SHP77 (cell line): ENCODE measurements around the gene FIZ1.
A peak's percentile ranks its signal among the peaks of the same experiment; 100 is the strongest.
"Not testable (repeated sequence)": the region's sequence is repeated elsewhere in the genome, so short reads cannot be mapped to it uniquely, and the experiment has no call there.

ENCODE experiments used
- DNase-seq, 2 experiments: peaks; one replicate each; lab custom pipeline; 2025; lab: John Stamatoyannopoulos, UW

The FIZ1 gene

DNA sequence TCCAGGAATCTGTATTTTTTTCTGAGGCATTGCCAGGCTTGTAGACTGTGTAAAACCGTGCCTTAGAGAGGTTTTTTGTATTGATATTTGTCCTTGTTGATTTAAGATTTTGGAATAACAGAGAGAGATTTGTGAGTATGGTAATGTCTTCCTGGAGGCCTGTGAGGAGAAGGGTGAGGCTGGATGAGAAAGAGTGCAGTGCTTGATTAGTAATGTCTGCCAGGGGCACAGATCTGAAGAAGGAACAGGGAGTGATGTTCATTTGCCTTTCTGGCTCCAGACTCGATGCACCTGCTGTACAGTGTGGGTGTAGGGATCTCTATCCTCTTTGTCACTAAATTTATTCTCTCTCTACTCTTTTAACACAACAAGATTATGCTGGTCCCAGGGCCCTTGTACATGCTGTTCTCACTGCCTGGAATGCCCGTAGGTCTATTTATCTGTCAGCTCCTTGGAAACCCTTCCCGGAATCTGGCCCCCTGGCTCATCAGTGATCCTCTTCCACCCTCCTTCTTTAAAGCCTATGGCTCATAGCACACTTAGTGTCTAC is 4.2 kb downstream of the FIZ1 start:
- no peak for DNase-seq

- DNase-seq = no peak
Observed at GRCh38 chr19:55593096-55593772, 6.1 kb downstream of the FIZ1 start.

DNA sequence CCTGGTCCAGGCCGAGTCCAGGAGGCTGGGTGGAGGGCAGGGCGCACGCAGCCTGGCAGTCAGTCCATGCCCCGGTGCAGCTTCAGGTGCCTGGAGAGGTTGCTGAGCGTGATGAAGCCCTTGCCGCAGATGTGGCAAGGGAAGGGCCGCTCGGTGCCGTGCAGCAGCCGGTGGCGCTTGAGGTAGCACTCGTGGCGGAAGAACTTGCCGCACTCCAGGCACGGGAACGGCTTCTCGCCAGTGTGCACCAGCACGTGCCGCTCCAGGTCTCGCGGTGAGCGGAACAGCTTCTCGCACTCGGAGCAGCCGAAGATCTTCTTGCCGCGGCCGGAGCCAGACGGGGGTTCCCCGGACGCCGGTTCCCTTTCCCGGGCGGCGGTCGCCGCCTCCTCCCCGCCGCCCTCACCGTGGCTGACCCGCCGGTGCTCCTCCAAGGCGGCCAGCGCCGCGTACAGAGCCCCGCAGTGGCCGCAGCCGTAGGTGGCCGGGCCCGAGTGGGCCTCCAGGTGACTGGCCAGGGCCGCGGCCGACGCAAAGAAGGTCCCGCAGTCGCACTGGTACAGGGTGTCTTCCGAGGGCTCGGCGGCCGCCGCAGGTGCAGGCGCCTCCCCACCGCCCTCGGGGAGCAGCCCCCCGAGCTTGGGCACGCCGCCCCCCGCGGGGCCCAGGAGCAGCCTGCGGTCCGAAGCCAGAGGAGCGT is 6.8 kb downstream of the FIZ1 start:
- DNase-seq = no peak

DNA sequence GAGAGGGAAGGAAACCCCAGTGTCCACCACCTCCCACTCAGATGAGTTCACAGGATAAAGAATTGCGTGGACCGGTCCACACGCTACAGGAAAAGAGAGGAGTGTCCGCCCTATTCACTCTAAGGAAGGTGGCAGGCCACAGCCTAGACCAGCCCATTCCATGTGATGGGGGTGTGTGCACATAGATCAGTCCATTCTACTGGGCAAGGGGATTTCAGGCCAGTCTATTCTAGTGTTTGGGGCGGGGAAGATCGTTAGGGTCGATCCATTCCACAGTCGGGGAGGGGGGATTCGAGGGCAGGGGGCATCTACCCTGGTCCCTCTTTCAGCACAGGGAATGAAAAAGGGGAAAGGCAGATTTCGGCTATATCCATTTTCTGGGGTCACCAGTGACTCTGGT is 7.8 kb downstream of the FIZ1 start:
- DNase-seq = no peak

GRCh38 chr19:55590617-55591016 is 8.7 kb downstream of the FIZ1 start:
- peak in 1 of 2 experiments; percentile 28 for DNase-seq

GRCh38 chr19:55590109-55590508 is 9.2 kb downstream of the FIZ1 start:
- DNase-seq = no peak

DNA sequence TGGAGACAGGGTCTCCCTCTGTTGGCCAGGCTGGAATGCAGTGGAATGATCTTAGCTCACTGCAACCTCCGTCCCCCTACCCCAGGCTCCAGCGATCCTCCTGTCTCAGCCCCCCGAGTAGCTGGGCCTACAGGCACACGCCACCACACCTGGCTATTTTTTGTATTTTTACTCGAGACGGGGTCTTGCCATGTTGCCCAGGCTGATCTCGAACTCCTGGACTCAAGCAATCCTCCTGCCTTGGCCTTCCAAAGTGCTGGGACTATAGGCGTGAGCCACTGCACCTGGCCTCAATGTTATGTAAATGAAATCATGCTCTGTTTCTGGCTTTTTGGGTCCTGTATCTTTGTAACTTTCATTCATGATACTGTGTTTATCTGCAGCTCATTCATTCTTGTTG is 10.6 kb downstream of the FIZ1 start:
- DNase-seq = no peak

- DNase-seq = peak; percentile 93
Observed at GRCh38 chr19:55586976-55587668, 12.2 kb downstream of the FIZ1 start.

DNA sequence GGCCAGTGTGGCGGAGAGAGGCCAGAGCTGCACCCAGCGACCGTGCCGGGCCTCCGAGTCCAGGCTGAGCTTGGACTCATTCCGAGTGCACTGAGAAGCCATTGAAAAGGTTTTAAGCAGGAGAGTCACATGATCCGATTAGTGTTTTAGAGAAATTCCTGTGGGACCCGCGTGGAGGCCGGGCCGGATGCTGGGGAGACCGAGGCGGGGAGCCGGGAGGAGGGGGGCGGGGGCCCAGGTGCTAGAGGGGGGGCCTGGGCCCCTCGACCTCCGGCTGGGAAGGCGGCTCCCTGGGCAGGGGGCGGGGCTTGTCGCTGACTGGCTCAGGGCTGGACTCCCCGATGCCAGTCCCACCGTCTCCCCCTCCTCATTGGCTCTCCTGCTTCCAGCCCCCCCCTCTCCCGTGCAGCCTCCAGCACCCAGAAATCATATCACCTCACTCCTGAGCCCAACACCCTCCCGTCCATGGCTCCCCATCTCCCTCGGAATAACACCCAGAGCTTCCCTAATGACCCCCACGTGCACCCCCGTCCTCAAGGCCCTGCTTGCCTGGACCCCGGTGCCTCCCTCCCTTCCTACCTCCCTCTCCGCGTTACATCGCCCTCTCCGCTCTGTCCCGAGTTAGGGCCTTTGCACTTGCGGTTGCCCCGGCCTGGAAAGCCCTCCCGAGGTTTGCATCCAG is 13.5 kb downstream of the FIZ1 start:
- peak in 1 of 2 experiments; percentile 67 for DNase-seq

DNA sequence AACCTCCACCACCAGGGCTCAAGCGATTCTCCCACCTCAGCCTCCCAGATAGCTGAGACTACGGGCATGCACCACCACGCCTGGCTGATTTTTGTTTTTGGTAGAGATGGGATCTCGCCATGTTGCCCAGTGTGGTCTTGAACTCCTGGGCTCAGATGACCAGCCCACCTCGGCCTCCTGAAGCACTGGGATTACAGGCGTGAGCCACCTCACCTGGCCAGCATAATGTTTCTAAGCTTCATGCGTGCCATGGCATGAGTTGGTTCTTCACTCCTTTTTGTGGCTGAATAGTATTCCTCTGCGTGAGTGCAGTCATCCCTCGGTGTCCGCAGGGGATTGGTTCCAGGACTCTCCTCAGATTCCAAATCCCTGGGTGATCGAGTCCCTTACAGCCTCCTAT is 14.4 kb downstream of the FIZ1 start:
- DNase-seq = no peak

GRCh38 chr19:55583897-55584296 is 15.4 kb downstream of the FIZ1 start:
- DNase-seq = not testable (repeated sequence)

- DNase-seq = not testable (repeated sequence)
Observed at GRCh38 chr19:55582284-55582683, 17.0 kb downstream of the FIZ1 start.

- DNase-seq = peak in 1 of 2 experiments; percentile 5
Observed at GRCh38 chr19:55581823-55582223, 17.5 kb downstream of the FIZ1 start.

GRCh38 chr19:55581145-55581822 is 18.0 kb downstream of the FIZ1 start:
- peak in 1 of 2 experiments; percentile 58 for DNase-seq

DNA sequence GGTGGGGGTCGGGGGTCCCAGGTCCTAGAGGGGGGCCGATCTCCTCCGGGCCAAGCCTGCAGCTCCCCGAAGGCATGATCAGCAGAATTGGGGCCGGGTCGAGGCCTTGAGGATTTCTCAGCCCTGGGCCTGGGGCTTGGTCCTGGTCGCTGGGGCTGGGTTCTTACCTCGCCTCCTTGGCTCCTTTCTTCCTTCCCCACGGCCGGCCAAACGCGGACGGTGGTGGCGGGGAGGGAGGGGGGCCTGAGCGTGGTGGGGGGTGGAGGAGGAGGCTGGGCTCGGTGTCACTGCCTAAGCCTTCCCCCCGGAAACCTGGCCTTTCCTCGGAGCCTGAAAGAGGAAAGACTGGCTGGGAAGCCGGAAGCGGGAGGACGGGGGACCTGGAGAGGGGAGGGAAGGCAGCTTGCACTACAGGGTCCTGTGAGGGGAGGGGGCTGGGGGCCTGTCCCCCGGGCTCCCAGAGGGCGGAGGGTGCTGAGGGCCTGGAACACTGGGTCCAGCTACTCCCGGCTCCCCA is 18.6 kb downstream of the FIZ1 start, which contains the start of gene ZNF579:
TSS of gene ZNF579 (minus strand) at position 221 of the 517 bp plus-strand sequence. CDS start 1,209 bp downstream, outside the sequence.
- peak; percentile 84 to 91 for DNase-seq

DNA sequence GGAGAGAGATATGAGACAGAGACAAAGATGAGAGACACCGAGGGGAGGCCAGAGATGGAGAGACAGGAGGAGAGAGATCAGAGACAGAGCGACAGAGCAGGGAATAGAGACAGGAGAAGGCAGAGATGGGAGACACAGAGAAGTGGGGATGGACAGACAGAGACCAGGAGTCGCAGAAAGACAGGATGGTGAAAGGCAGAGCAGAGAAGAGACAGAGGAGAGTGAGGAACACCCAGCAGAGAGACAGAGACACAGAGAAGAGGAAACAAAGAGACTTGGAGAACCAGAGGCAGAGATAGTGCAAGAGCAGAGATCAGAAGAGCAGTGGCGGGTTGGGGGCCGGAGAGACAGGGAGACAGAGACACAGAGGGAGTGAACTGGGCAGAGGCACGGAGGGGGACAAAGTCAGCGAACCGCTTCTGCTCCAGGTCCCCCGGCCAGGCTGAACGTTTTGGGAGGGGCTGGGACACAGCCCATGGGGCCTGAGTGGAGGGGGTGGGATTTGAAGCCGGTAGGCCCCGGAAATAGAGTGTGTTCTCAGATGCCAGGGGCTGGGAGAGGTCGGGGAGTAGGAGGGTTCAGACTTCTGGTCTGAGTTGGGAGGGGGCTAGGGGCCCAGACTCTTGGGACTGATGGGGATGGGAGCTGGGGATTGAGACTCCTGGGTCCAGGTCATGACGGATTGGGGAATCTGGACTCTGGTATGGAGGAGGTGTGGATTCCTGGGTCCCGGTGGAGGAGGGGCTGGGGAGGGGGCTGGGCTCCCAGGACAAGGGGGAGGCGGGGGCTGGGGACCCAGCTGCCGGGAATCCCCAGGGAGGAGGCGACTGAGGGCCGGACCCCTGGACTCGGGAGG is 19.3 kb downstream of the FIZ1 start:
- no peak for DNase-seq

GRCh38 chr19:55578761-55579747 is 20.3 kb downstream of the FIZ1 start:
- no peak for DNase-seq

- no peak for DNase-seq
Observed at GRCh38 chr19:55578031-55578760, 21.1 kb downstream of the FIZ1 start.
